ENCODE data around the gene RAI1. TPM values are rescaled to one million over a fixed set of nuclear protein-coding genes. Genes with fewer than 3 reads are reported as not detected.

The RAI1 gene
- total and polyA plus RNA-seq, 2 of the 13 experiments (the other 11 are each of a cell fraction or from before 2014, with no cell fraction given), result 3.4 to 5.2 TPM

DNA sequence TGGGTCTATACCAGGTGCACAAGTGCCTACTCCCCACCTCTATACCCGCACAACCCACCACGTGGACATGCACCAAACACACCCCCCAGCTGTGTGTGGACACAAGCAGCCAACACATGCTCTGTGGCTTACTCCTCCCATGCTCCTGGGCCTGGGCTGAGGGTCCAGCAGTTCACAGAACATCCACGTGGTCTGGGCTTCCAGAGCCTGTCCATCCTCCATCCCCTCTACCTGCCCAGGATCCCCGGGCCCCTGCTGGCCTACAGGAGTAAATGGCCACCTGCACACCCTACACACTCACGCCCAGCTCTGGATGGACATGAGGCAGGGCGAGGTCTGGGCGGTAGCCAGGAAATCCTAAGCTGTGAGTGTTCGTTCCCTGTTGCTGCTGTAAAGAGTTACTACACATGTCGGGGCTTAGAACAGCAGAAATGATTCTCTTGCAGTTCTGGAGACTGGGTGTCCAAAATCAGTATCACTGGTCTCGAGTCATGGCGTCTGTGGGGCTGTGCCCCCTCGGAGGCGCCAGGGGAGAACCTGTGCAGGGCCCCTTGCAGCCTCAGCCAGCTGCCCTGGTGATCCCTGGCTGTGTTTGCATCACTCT lies 15.0 kb upstream of the RAI1 start (continued):
- TF ChIP-seq, protein P1, sequence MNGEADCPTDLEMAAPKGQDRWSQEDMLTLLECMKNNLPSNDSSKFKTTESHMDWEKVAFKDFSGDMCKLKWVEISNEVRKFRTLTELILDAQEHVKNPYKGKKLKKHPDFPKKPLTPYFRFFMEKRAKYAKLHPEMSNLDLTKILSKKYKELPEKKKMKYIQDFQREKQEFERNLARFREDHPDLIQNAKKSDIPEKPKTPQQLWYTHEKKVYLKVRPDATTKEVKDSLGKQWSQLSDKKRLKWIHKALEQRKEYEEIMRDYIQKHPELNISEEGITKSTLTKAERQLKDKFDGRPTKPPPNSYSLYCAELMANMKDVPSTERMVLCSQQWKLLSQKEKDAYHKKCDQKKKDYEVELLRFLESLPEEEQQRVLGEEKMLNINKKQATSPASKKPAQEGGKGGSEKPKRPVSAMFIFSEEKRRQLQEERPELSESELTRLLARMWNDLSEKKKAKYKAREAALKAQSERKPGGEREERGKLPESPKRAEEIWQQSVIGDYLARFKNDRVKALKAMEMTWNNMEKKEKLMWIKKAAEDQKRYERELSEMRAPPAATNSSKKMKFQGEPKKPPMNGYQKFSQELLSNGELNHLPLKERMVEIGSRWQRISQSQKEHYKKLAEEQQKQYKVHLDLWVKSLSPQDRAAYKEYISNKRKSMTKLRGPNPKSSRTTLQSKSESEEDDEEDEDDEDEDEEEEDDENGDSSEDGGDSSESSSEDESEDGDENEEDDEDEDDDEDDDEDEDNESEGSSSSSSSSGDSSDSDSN (CRISPR knock-in tag; IDR thresholded peaks at IDR 0.05), result peak; percentile 26; the same call in 1 of the 2 replicates
- no peak for TF ChIP-seq LCORL (IDR thresholded peaks at IDR 0.05)
- peak; percentile 59; the same call in 1 of the 2 replicates for TF ChIP-seq LCORL (CRISPR knock-in tag; IDR thresholded peaks at IDR 0.05)
- no peak for TF ChIP-seq PAX8 (CRISPR knock-in tag; IDR thresholded peaks at IDR 0.05; ENCODE audit: borderline replicate concordance)
- TF ChIP-seq KLF13 (CRISPR knock-in tag; IDR thresholded peaks at IDR 0.05), result no peak
- TF ChIP-seq SPEN (CRISPR knock-in tag; IDR thresholded peaks at IDR 0.05; ENCODE audit: low read depth), result peak; percentile 53; the same call in 1 of the 2 replicates
- no peak for TF ChIP-seq NCOA2 (CRISPR knock-in tag; IDR thresholded peaks at IDR 0.05)
- no peak for TF ChIP-seq NR3C1 (CRISPR knock-in tag; IDR thresholded peaks at IDR 0.05)
- no peak for TF ChIP-seq TEAD3 (CRISPR knock-in tag; optimal IDR thresholded peaks at IDR 0.05; ENCODE audit: borderline replicate concordance)
- TF ChIP-seq ZNF564 (CRISPR knock-in tag; IDR thresholded peaks at IDR 0.05), result no peak
- no peak; the same call in 1 of the 2 replicates for TF ChIP-seq SIN3A (IDR thresholded peaks at IDR 0.05; ENCODE audit: borderline replicate concordance, low read depth, low read length)
- TF ChIP-seq HMGA1 (CRISPR knock-in tag; conservative IDR thresholded peaks at IDR 0.05), result no peak
- TF ChIP-seq ISX (CRISPR knock-in tag; conservative IDR thresholded peaks at IDR 0.05), result no peak
- TF ChIP-seq KAT7 (CRISPR knock-in tag; IDR thresholded peaks at IDR 0.05; ENCODE audit: borderline replicate concordance), result no peak
- no peak for TF ChIP-seq MEIS1 (CRISPR knock-in tag; IDR thresholded peaks at IDR 0.05; ENCODE audit: borderline replicate concordance)
- TF ChIP-seq RXRB (CRISPR knock-in tag; IDR thresholded peaks at IDR 0.05; ENCODE audit: borderline replicate concordance), result no peak
- TF ChIP-seq, protein P2, sequence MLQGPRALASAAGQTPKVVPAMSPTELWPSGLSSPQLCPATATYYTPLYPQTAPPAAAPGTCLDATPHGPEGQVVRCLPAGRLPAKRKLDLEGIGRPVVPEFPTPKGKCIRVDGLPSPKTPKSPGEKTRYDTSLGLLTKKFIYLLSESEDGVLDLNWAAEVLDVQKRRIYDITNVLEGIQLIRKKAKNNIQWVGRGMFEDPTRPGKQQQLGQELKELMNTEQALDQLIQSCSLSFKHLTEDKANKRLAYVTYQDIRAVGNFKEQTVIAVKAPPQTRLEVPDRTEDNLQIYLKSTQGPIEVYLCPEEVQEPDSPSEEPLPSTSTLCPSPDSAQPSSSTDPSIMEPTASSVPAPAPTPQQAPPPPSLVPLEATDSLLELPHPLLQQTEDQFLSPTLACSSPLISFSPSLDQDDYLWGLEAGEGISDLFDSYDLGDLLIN (CRISPR knock-in tag; IDR thresholded peaks at IDR 0.05; ENCODE audit: borderline replicate concordance), result no peak
- TF ChIP-seq, protein P3, sequence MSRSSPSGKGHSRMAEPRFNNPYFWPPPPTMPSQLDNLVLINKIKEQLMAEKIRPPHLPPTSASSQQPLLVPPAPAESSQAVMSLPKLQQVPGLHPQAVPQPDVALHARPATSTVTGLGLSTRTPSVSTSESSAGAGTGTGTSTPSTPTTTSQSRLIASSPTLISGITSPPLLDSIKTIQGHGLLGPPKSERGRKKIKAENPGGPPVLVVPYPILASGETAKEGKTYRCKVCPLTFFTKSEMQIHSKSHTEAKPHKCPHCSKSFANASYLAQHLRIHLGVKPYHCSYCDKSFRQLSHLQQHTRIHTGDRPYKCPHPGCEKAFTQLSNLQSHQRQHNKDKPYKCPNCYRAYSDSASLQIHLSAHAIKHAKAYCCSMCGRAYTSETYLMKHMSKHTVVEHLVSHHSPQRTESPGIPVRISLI (CRISPR knock-in tag; IDR thresholded peaks at IDR 0.05; ENCODE audit: borderline replicate concordance), result no peak
- no peak for TF ChIP-seq PITX1 (CRISPR knock-in tag; IDR thresholded peaks at IDR 0.05)
- TF ChIP-seq GFI1 (CRISPR knock-in tag; IDR thresholded peaks at IDR 0.05; ENCODE audit: borderline replicate concordance), result no peak
- TF ChIP-seq ZEB1 (IDR thresholded peaks at IDR 0.05; ENCODE audit: insufficient replicate concordance, low read depth), result peak; percentile 68
- TF ChIP-seq, protein P4, sequence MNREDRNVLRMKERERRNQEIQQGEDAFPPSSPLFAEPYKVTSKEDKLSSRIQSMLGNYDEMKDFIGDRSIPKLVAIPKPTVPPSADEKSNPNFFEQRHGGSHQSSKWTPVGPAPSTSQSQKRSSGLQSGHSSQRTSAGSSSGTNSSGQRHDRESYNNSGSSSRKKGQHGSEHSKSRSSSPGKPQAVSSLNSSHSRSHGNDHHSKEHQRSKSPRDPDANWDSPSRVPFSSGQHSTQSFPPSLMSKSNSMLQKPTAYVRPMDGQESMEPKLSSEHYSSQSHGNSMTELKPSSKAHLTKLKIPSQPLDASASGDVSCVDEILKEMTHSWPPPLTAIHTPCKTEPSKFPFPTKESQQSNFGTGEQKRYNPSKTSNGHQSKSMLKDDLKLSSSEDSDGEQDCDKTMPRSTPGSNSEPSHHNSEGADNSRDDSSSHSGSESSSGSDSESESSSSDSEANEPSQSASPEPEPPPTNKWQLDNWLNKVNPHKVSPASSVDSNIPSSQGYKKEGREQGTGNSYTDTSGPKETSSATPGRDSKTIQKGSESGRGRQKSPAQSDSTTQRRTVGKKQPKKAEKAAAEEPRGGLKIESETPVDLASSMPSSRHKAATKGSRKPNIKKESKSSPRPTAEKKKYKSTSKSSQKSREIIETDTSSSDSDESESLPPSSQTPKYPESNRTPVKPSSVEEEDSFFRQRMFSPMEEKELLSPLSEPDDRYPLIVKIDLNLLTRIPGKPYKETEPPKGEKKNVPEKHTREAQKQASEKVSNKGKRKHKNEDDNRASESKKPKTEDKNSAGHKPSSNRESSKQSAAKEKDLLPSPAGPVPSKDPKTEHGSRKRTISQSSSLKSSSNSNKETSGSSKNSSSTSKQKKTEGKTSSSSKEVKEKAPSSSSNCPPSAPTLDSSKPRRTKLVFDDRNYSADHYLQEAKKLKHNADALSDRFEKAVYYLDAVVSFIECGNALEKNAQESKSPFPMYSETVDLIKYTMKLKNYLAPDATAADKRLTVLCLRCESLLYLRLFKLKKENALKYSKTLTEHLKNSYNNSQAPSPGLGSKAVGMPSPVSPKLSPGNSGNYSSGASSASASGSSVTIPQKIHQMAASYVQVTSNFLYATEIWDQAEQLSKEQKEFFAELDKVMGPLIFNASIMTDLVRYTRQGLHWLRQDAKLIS (CRISPR knock-in tag; IDR thresholded peaks at IDR 0.05), result no peak

Data from HepG2 (cell line).